ENCODE measurements around the gene CCDC121.

Gene CCDC121

GRCh38 chr2:27663285-27664153 lies 34.7 kb upstream of the CCDC121 start, which contains the start of the genes SLC4A1AP and SUPT7L (continued):
- TF ChIP-seq ZNF274 (IDR thresholded peaks at IDR 0.05; ENCODE audit: low read length) (no peak), ZNF274 (tag by site-specific recombination; IDR thresholded peaks at IDR 0.05; ENCODE audit: borderline replicate concordance) (no peak), ZNF211 (tag by site-specific recombination; IDR thresholded peaks at IDR 0.05; ENCODE audit: low read depth) (no peak), ZNF391 (tag by site-specific recombination; IDR thresholded peaks at IDR 0.05; ENCODE audit: borderline replicate concordance, low read depth) (peak; percentile 99), ZNF362 (tag by site-specific recombination; IDR thresholded peaks at IDR 0.05) (no peak; the same call in 1 of the 2 replicates), INSM2 (tag by site-specific recombination; IDR thresholded peaks at IDR 0.05) (peak; percentile 95), CTCF (tag by site-specific recombination; IDR thresholded peaks at IDR 0.05) (peak; percentile 70; the same call in 1 of the 2 replicates), ZBTB26 (tag by site-specific recombination; optimal IDR thresholded peaks at IDR 0.05) (peak; percentile 34), ELK4 (IDR thresholded peaks at IDR 0.05; ENCODE audit: borderline replicate concordance, low read depth, low read length) (no peak), IKZF3 (tag by site-specific recombination; IDR thresholded peaks at IDR 0.05) (0 out of 2 replicates have a peak, but pooled peaks have one; percentile 39), KLF16 (tag by site-specific recombination; IDR thresholded peaks at IDR 0.05) (peak; percentile 95)

- ChIA-PET CTCF (interaction anchor here (0.6 to 3.6 kb wide), 2 partner anchors 22 to 120 kb away, joined by 3 to 28 read pairs; no protein-coding TSS in a partner anchor), POLR2A (no interaction called here)
- Histone ChIP-seq H3K36me3 (ENCODE audit: control insufficient read depth in 2 of 2, insufficient read depth in 1 of 2, low read length in 2 of 2) (peaks cover 38 to 63% of the 10 kb centered on the region in 2 experiments), H3K9me3 (ENCODE audit: control insufficient read depth, insufficient read depth, low read depth, low read length) (no peaks in the 10 kb centered on the region), H3K4me1 (ENCODE audit: control insufficient read depth, insufficient read depth, low read length) (peaks cover 7% of the 10 kb centered on the region; the same call in 1 of the 2 replicates), H3K4me3 (ENCODE audit: low read depth, low read length) (no peak overlapping the region), H3K27ac (ENCODE audit: extremely low read depth, low read depth, low read length) (no peak overlapping the region)
- no peak for TF ChIP-seq ZFP3 (tag by site-specific recombination; IDR thresholded peaks at IDR 0.05; ENCODE audit: low read depth)
- TF ChIP-seq ZBTB44 (tag by site-specific recombination; IDR thresholded peaks at IDR 0.05) = no peak
- no peak for TF ChIP-seq ZEB2 (tag by site-specific recombination; IDR thresholded peaks at IDR 0.05)
- no peak for TF ChIP-seq HOXD13 (CRISPR knock-in tag; IDR thresholded peaks at IDR 0.05; ENCODE audit: borderline replicate concordance)
Observed at GRCh38 chr2:27661371-27661770, 32.6 kb upstream of the CCDC121 start.
